ENCODE results near the gene PIGO. TPM values are rescaled to one million over a fixed set of nuclear protein-coding genes. Genes with fewer than 3 reads are reported as not detected.
A peak's percentile ranks its signal among the peaks of the same experiment; 100 is the strongest.

The PIGO gene
- total and polyA plus RNA-seq, 9 of the 15 experiments (the other 6 are each of a cell fraction or from before 2014, with no cell fraction given): 5.4 to 13.7 (median 9.7) TPM

DNA sequence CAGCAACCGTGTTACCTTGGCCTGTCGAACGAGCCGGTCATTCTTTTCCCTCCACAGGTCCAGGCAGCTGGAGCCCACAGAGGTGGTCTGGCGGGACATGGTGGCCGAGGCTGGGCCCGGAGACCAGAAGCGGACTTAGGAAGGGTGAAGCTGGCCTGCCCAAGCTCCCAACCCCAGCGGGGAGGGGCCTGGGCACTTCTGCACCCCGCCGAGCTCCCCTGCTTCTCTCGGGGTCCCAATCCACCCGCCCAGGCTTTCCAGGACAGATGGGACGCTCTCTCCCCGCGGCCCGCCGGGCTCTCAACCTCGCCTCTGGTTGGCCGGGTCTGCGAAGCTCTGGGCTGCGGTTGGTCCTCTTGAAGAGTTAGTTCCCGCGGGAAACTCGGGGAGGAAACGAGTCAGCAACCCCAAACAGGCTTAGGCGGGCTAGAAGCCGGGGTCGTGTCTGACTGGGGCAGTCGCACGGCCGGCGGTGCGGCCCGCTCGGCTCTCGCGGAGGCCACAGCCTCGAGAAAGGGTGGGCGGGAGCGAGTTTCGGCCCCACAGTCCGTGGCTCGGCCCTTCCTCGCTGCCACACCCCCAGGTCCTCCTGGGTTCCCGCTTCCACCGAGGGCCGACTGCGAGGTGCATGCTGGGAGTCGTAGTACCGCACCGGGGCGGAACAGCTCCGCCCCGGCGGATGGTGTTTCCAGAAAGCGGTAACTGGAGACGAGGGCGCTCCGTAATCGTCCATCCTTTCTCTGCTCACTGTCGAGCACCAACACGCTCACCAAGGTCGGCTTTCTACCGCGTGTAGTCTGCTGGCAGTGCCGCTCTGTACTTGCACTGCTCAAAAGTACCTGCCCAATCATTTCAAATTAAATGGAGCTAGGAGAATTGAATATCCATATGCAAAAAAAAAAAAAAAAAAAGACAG lies 16.7 kb downstream of the PIGO start, which contains the start of gene FANCG (continued):
- TF ChIP-seq, protein P1, sequence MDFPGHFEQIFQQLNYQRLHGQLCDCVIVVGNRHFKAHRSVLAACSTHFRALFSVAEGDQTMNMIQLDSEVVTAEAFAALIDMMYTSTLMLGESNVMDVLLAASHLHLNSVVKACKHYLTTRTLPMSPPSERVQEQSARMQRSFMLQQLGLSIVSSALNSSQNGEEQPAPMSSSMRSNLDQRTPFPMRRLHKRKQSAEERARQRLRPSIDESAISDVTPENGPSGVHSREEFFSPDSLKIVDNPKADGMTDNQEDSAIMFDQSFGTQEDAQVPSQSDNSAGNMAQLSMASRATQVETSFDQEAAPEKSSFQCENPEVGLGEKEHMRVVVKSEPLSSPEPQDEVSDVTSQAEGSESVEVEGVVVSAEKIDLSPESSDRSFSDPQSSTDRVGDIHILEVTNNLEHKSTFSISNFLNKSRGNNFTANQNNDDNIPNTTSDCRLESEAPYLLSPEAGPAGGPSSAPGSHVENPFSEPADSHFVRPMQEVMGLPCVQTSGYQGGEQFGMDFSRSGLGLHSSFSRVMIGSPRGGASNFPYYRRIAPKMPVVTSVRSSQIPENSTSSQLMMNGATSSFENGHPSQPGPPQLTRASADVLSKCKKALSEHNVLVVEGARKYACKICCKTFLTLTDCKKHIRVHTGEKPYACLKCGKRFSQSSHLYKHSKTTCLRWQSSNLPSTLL (IDR thresholded peaks at IDR 0.05): no peak
- TF ChIP-seq POLR3A (IDR thresholded peaks at IDR 0.05; ENCODE audit: borderline replicate concordance, extremely low read depth, insufficient read depth, insufficient read length) (no peak), ZNF785 (CRISPR knock-in tag; IDR thresholded peaks at IDR 0.05) (no peak), ZNF253 (CRISPR knock-in tag; conservative IDR thresholded peaks at IDR 0.05) (no peak), ZNF133 (CRISPR knock-in tag; IDR thresholded peaks at IDR 0.05) (no peak), KDM5B (IDR thresholded peaks at IDR 0.05; ENCODE audit: insufficient replicate concordance, low read depth, low read length) (peak; percentile 66), ZFP36 (IDR thresholded peaks at IDR 0.05; ENCODE audit: low read depth, low read length, partially characterized antibody) (peak; percentile 29), MYC (IDR thresholded peaks at IDR 0.05; ENCODE audit: low read depth, low read length) (peak; percentile 53; the same call in 1 of the 2 replicates), MYC (CRISPR knock-in tag; IDR thresholded peaks at IDR 0.05; ENCODE audit: borderline replicate concordance, low read depth) (no peak), RNF2 (IDR thresholded peaks at IDR 0.05) (0 out of 2 replicates have a peak, but pooled peaks have one; percentile 25), SRF (CRISPR knock-in tag; IDR thresholded peaks at IDR 0.05) (no peak; a peak in 1 of 4 replicates), TCF3 (CRISPR knock-in tag; IDR thresholded peaks at IDR 0.05) (no peak)
- TF ChIP-seq, protein P2, sequence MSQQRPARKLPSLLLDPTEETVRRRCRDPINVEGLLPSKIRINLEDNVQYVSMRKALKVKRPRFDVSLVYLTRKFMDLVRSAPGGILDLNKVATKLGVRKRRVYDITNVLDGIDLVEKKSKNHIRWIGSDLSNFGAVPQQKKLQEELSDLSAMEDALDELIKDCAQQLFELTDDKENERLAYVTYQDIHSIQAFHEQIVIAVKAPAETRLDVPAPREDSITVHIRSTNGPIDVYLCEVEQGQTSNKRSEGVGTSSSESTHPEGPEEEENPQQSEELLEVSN (IDR thresholded peaks at IDR 0.05; ENCODE audit: borderline replicate concordance in 1 of 2, extremely low read depth in 1 of 2, insufficient read depth in 1 of 2, insufficient read length in 1 of 2, low read depth in 1 of 2, low read length in 1 of 2, poor library complexity in 1 of 2, severe bottlenecking in 1 of 2): peak; percentile 81 to 93
- TF ChIP-seq, protein P3, sequence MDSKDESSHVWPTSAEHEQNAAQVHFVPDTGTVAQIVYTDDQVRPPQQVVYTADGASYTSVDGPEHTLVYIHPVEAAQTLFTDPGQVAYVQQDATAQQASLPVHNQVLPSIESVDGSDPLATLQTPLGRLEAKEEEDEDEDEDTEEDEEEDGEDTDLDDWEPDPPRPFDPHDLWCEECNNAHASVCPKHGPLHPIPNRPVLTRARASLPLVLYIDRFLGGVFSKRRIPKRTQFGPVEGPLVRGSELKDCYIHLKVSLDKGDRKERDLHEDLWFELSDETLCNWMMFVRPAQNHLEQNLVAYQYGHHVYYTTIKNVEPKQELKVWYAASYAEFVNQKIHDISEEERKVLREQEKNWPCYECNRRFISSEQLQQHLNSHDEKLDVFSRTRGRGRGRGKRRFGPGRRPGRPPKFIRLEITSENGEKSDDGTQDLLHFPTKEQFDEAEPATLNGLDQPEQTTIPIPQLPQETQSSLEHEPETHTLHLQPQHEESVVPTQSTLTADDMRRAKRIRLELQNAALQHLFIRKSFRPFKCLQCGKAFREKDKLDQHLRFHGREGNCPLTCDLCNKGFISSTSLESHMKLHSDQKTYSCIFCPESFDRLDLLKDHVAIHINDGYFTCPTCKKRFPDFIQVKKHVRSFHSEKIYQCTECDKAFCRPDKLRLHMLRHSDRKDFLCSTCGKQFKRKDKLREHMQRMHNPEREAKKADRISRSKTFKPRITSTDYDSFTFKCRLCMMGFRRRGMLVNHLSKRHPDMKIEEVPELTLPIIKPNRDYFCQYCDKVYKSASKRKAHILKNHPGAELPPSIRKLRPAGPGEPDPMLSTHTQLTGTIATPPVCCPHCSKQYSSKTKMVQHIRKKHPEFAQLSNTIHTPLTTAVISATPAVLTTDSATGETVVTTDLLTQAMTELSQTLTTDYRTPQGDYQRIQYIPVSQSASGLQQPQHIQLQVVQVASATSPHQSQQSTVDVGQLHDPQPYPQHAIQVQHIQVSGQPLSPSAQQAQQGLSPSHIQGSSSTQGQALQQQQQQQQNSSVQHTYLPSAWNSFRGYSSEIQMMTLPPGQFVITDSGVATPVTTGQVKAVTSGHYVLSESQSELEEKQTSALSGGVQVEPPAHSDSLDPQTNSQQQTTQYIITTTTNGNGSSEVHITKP (IDR thresholded peaks at IDR 0.05; ENCODE audit: partially characterized antibody): peak; percentile 79
- TF ChIP-seq, protein P4, sequence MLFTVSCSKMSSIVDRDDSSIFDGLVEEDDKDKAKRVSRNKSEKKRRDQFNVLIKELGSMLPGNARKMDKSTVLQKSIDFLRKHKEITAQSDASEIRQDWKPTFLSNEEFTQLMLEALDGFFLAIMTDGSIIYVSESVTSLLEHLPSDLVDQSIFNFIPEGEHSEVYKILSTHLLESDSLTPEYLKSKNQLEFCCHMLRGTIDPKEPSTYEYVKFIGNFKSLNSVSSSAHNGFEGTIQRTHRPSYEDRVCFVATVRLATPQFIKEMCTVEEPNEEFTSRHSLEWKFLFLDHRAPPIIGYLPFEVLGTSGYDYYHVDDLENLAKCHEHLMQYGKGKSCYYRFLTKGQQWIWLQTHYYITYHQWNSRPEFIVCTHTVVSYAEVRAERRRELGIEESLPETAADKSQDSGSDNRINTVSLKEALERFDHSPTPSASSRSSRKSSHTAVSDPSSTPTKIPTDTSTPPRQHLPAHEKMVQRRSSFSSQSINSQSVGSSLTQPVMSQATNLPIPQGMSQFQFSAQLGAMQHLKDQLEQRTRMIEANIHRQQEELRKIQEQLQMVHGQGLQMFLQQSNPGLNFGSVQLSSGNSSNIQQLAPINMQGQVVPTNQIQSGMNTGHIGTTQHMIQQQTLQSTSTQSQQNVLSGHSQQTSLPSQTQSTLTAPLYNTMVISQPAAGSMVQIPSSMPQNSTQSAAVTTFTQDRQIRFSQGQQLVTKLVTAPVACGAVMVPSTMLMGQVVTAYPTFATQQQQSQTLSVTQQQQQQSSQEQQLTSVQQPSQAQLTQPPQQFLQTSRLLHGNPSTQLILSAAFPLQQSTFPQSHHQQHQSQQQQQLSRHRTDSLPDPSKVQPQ (CRISPR knock-in tag; IDR thresholded peaks at IDR 0.05; ENCODE audit: borderline replicate concordance): no peak

Measured in K562 (cell line).